Measurements from ENCODE around the gene CEACAM18. TPM values are rescaled to one million over a fixed set of nuclear protein-coding genes. Genes with fewer than 3 reads are reported as not detected.
"Not testable (repeated sequence)": the region's sequence is repeated elsewhere in the genome, so short reads cannot be mapped to it uniquely, and the experiment has no call there.

CEACAM18 gene
- total and polyA plus RNA-seq, 8 donors: not detected

GRCh38 chr19:51490676-51491075 lies 12.3 kb downstream of the CEACAM18 start:
- DNase-seq: no peak
- no peaks in the 10 kb centered on the region for H3K4me1 ChIP-seq
- no peak for TF ChIP-seq CTCF (IDR thresholded peaks at IDR 0.05)
- no peak for TF ChIP-seq POLR2AphosphoS5 (IDR thresholded peaks at IDR 0.05)
- TF ChIP-seq EP300 (IDR thresholded peaks at IDR 0.05): no peak
- TF ChIP-seq POLR2A (IDR thresholded peaks at IDR 0.05): no peak
- no peak overlapping the region for H3K4me3 ChIP-seq
- 33 to 49% (median 42%) methylated on average over 14 of the region's 14 CpGs for WGBS, 5 donors
- peaks cover 0 to 13% (median 6%) of the 10 kb centered on the region in 3 donors for H3K27me3 ChIP-seq
- H3K9me3 ChIP-seq: no peaks in the 10 kb centered on the region
- no peak overlapping the region for H3K27ac ChIP-seq
- H3K36me3 ChIP-seq: no peaks in the 10 kb centered on the region
- intact Hi-C loops (cut with DNase I; ENCODE audit: low total_unique reads): no loop called here

- Histone ChIP-seq H3K9me3 (no peaks in the 10 kb centered on the region), H3K4me3 (no peak overlapping the region), H3K27ac (no peak overlapping the region), H3K36me3 (no peaks in the 10 kb centered on the region), H3K4me1 (no peaks in the 10 kb centered on the region), H3K27me3 (peaks cover 0 to 10% (median 6%) of the 10 kb centered on the region in 3 donors)
- no peak for DNase-seq
- intact Hi-C loops (cut with DNase I; ENCODE audit: low total_unique reads): no loop called here
- WGBS, 5 donors: 70 to 82% (median 77%) methylated on average over 7 of the region's 7 CpGs
- no peak for TF ChIP-seq POLR2A (IDR thresholded peaks at IDR 0.05)
- no peak for TF ChIP-seq CTCF (IDR thresholded peaks at IDR 0.05)
- no peak for TF ChIP-seq POLR2AphosphoS5 (IDR thresholded peaks at IDR 0.05)
- TF ChIP-seq EP300 (IDR thresholded peaks at IDR 0.05): no peak
These were observed 13.2 kb downstream of the CEACAM18 start for GRCh38 chr19:51491586-51491985.

GRCh38 chr19:51493776-51494175 lies 15.4 kb downstream of the CEACAM18 start:
- Histone ChIP-seq H3K36me3 (no peaks in the 10 kb centered on the region), H3K27ac (no peak overlapping the region), H3K9me3 (no peaks in the 10 kb centered on the region), H3K4me1 (no peaks in the 10 kb centered on the region), H3K27me3 (peaks cover 0 to 10% (median 6%) of the 10 kb centered on the region in 3 donors), H3K4me3 (no peak overlapping the region)
- intact Hi-C loops (cut with DNase I; ENCODE audit: low total_unique reads): no loop called here
- no peak for DNase-seq
- TF ChIP-seq EP300 (IDR thresholded peaks at IDR 0.05) (no peak), POLR2AphosphoS5 (IDR thresholded peaks at IDR 0.05) (no peak), CTCF (IDR thresholded peaks at IDR 0.05) (no peak), POLR2A (IDR thresholded peaks at IDR 0.05) (no peak)
- 20 to 45% (median 27%) methylated on average over 2 of the region's 2 CpGs for WGBS, 5 donors

GRCh38 chr19:51497666-51498065 lies 19.3 kb downstream of the CEACAM18 start:
- H3K4me1 ChIP-seq: no peaks in the 10 kb centered on the region
- no peak overlapping the region for H3K4me3 ChIP-seq
- H3K9me3 ChIP-seq: no peaks in the 10 kb centered on the region
- no peak for TF ChIP-seq POLR2A (IDR thresholded peaks at IDR 0.05)
- no peak for TF ChIP-seq CTCF (IDR thresholded peaks at IDR 0.05)
- TF ChIP-seq POLR2AphosphoS5 (IDR thresholded peaks at IDR 0.05): no peak
- TF ChIP-seq EP300 (IDR thresholded peaks at IDR 0.05): no peak
- no peak overlapping the region for H3K27ac ChIP-seq
- 43 to 55% (median 46%) methylated on average over 3 of the region's 3 CpGs for WGBS, 5 donors
- intact Hi-C loops (cut with DNase I; ENCODE audit: low total_unique reads): no loop called here
- no peak for DNase-seq
- H3K36me3 ChIP-seq: no peaks in the 10 kb centered on the region
- peaks cover 0 to 10% (median 0%) of the 10 kb centered on the region in 3 donors for H3K27me3 ChIP-seq

- H3K4me3 ChIP-seq; H3K27ac ChIP-seq; H3K36me3 ChIP-seq; H3K4me1 ChIP-seq; H3K27me3 ChIP-seq; intact Hi-C loops (cut with DNase I; ENCODE audit: low total_unique reads); DNase-seq: not testable (repeated sequence)
- 53 to 74% (median 59%) methylated on average over 6 to 8 of the region's 8 CpGs for WGBS, 5 donors
- peaks cover 0 to 12% (median 3%) of the 10 kb centered on the region in 4 donors for H3K9me3 ChIP-seq
These were observed 22.6 kb downstream of the CEACAM18 start for GRCh38 chr19:51500931-51501330.

All from stomach (tissue), 9 donors.